Right atrium auricular region (tissue), 2 donors: ENCODE measurements around the gene CACNG1. TPM values are rescaled to one million over a fixed set of nuclear protein-coding genes. Genes with fewer than 3 reads are reported as not detected.

Experiments used
- DNase-seq: peaks from one replicate; pipeline ENCODE4 v3.0.0-alpha.2; 2019; ENCODE audit warnings: low spot score
- H3K27ac ChIP-seq, 2 donors: fragments of 200-600 bp; sonication (generic); 1 replicate in 1 of 2; 2 replicates in 1 of 2; pipeline ENCODE4 v1.5.1; 2016 to 2019
- H3K27me3 ChIP-seq, 2 donors: fragments of 200-600 bp; sonication (generic); one replicate each; pipeline versions ENCODE4 v1.5.1 to v1.6.0; 2017 to 2019
- H3K36me3 ChIP-seq: fragments of 200-600 bp; sonication (generic); one replicate; pipeline ENCODE4 v1.5.1; 2016
- H3K4me1 ChIP-seq, 2 donors: fragments of 200-600 bp; sonication (generic); one replicate each; pipeline versions ENCODE4 v1.5.1 to v1.6.0; 2017 to 2019
- H3K4me3 ChIP-seq, 2 donors: fragments of 200-600 bp; sonication (generic); 1 replicate in 1 of 2; 2 replicates in 1 of 2; pipeline ENCODE4 v1.5.1; 2017 to 2019; ENCODE audit warnings: mild to moderate bottlenecking in 1 of 2, moderate library complexity in 1 of 2
- H3K9me3 ChIP-seq, 2 donors: fragments of 200-600 bp; sonication (generic); one replicate each; pipeline ENCODE4 v1.5.1; 2019
- CTCF ChIP-seq, 2 donors: fragments of 200-600 bp; sonication (generic); IDR thresholded peaks; one replicate each; pipeline ENCODE4 v1.5.1; 2019; ENCODE audit warnings: antibody characterized with exemption in 2 of 2
- total RNA-seq, 2 donors: library from RNA; depleted of rRNA; stranded (reverse); fragments of >200 nt; gene quantifications; one replicate each; pipeline ENCODE4 v1.1.0, GENCODE V29; 2016

CACNG1 gene
- total RNA-seq, 2 donors from 2014 or later, result not detected

- H3K27ac ChIP-seq, result no peak overlapping the region
- H3K9me3 ChIP-seq, result no peaks in the 10 kb centered on the region
- no peaks in the 10 kb centered on the region for H3K27me3 ChIP-seq
- no peaks in the 10 kb centered on the region for H3K4me1 ChIP-seq
- H3K4me3 ChIP-seq, result no peak overlapping the region
- TF ChIP-seq CTCF (IDR thresholded peaks at IDR 0.05), result no peak
- no peak for DNase-seq
- no peaks in the 10 kb centered on the region for H3K36me3 ChIP-seq
Measured at GRCh38 chr17:67004181-67004580, 40.2 kb upstream of the CACNG1 start.

DNA sequence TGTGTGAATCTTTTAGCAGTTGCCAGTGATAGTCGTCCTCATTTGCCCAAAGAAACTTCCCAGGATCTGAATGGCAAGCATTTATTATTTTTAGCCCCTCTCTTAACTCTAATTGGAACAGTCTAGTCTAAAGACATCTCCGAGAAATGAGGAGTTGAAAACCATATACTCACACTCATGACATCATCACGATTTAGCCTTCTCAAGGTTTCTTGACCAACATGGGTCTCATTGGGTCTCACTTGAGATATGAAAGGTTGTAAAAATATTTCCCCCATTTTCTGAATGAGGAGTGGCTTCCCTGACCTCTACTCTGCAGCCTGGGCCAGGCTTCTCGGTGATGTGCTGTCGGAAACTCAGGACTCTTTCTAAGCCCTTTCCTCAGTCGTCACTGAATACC is 37.1 kb upstream of the CACNG1 start:
- Histone ChIP-seq H3K9me3 (peaks cover 0 to 7% of the 10 kb centered on the region in 2 donors), H3K4me3 (no peak overlapping the region), H3K27ac (no peak overlapping the region), H3K36me3 (no peaks in the 10 kb centered on the region), H3K27me3 (no peaks in the 10 kb centered on the region), H3K4me1 (no peaks in the 10 kb centered on the region)
- no peak for DNase-seq
- no peak for TF ChIP-seq CTCF (IDR thresholded peaks at IDR 0.05)

GRCh38 chr17:67008101-67008500 is 36.3 kb upstream of the CACNG1 start:
- Histone ChIP-seq H3K36me3 (no peaks in the 10 kb centered on the region), H3K27ac (no peak overlapping the region), H3K4me1 (no peaks in the 10 kb centered on the region), H3K9me3 (peaks cover 0 to 7% of the 10 kb centered on the region in 2 donors), H3K27me3 (no peaks in the 10 kb centered on the region), H3K4me3 (no peak overlapping the region)
- DNase-seq, result no peak
- TF ChIP-seq CTCF (IDR thresholded peaks at IDR 0.05), result no peak

- no peak overlapping the region for H3K27ac ChIP-seq
- peaks cover 0 to 7% of the 10 kb centered on the region in 2 donors for H3K9me3 ChIP-seq
- H3K27me3 ChIP-seq, result no peaks in the 10 kb centered on the region
- H3K36me3 ChIP-seq, result no peaks in the 10 kb centered on the region
- no peak for TF ChIP-seq CTCF (IDR thresholded peaks at IDR 0.05)
- no peak overlapping the region for H3K4me3 ChIP-seq
- DNase-seq, result no peak
- H3K4me1 ChIP-seq, result no peaks in the 10 kb centered on the region
Measured at GRCh38 chr17:67011527-67012175, 32.7 kb upstream of the CACNG1 start.

- no peak for DNase-seq
- H3K36me3 ChIP-seq, result no peaks in the 10 kb centered on the region
- TF ChIP-seq CTCF (IDR thresholded peaks at IDR 0.05), result no peak
- H3K4me3 ChIP-seq, result no peak overlapping the region
- H3K4me1 ChIP-seq, result no peaks in the 10 kb centered on the region
- no peaks in the 10 kb centered on the region for H3K27me3 ChIP-seq
- H3K9me3 ChIP-seq, result peaks cover 0 to 7% of the 10 kb centered on the region in 2 donors
- H3K27ac ChIP-seq, result no peak overlapping the region
Measured at GRCh38 chr17:67013891-67014290, 30.5 kb upstream of the CACNG1 start.

DNA sequence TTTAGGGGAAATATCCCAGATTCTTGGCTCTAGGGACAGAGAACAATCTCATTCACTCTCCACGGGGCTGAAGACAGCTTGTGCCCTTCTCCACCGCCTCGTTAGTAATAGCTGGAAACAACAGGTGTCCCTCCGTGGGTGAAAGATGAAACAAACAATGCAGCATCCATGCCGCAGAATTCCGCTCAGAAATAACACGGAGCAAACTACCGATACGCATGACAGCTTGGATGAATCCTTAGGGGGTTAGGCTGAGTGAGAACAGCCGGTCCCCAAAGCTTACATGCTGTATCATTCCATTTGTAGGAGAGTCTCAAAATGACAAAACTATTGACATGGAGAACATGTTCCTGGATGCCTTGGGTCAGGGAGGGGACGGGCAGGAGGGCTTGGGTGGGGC is 29.4 kb upstream of the CACNG1 start:
- H3K27ac ChIP-seq, result no peak overlapping the region
- no peaks in the 10 kb centered on the region for H3K9me3 ChIP-seq
- no peak overlapping the region for H3K4me3 ChIP-seq
- TF ChIP-seq CTCF (IDR thresholded peaks at IDR 0.05), result no peak
- no peak for DNase-seq
- H3K36me3 ChIP-seq, result no peaks in the 10 kb centered on the region
- H3K27me3 ChIP-seq, result no peaks in the 10 kb centered on the region
- H3K4me1 ChIP-seq, result no peaks in the 10 kb centered on the region
